HepG2 (cell line): ENCODE results near the gene FAM170B. TPM values are rescaled to one million over a fixed set of nuclear protein-coding genes. Genes with fewer than 3 reads are reported as not detected.

ENCODE experiments used
- ATAC-seq: fragments of 200-7000 bp; cut with Tn5 transposase; 3 replicates; pipeline ENCODE4 v1.9.1; 2020; ENCODE audit warnings: mild to moderate bottlenecking, moderate library complexity
- BruUV-seq: library from RNA; stranded (reverse); fragments of 400-500 nt; replicated peaks from 2 replicates; lab custom pipeline; 2021; lab: Mats Ljungman, UMichigan
- CTCF ChIA-PET: fragments of 300-600 bp; formaldehyde crosslinking; extraction: SDS; loops from one replicate; lab custom pipeline; 2021; ENCODE audit warnings: low total read pairs, inconsistent platforms, low intra/inter-chr PET ratio; lab: Yijun Ruan, JAX
- POLR2A ChIA-PET: fragments of 350-600 bp; sonication (Branson Sonifier 250); formaldehyde crosslinking; loops from one replicate; lab custom pipeline; 2020; ENCODE audit warnings: antibody characterized with exemption, inconsistent platforms; lab: Yijun Ruan, JAX
- DNase-seq: peaks from one replicate; pipeline ENCODE4 v3.0.0-alpha.2; 2015; ENCODE audit warnings: low spot score
- FAIRE-seq: peaks from 3 replicates; lab custom pipeline; 2011; peaks lifted over from hg19 to GRCh38; lab: Jason Lieb, UNC
- H2AFZ ChIP-seq: one replicate; pipeline ENCODE4 v1.6.1; 2011; ENCODE audit warnings: low read length, inconsistent platforms
- H3K27ac ChIP-seq: fragments of 300-600 bp; 3 replicates; pipeline ENCODE4 v1.8.0; 2011; ENCODE audit warnings: mixed run types, mild to moderate bottlenecking, mixed read lengths, low read length, inconsistent platforms; ENCODE audit not compliant: insufficient read depth; ENCODE audit errors: extremely low read length
- H3K27me3 ChIP-seq, 2 experiments: fragments of 200-600 bp in 1 of 2; 2 replicates in 1 of 2; 3 replicates in 1 of 2; pipeline versions ENCODE4 v1.6.0 to v1.8.0; 2011; ENCODE audit warnings: low read length in 2 of 2, mild to moderate bottlenecking in 2 of 2, moderate library complexity in 2 of 2, inconsistent platforms in 1 of 2; ENCODE audit not compliant: insufficient read depth in 2 of 2, control insufficient read depth in 1 of 2
- H3K36me3 ChIP-seq, 2 experiments: fragments of 200-600 bp in 1 of 2; replicated peaks in 1 of 2; 2 replicates in 1 of 2; 3 replicates in 1 of 2; pipeline versions ENCODE4 v1.5.1 to v1.8.0; 2011; ENCODE audit warnings: low read length in 2 of 2, inconsistent platforms in 1 of 2; ENCODE audit not compliant: insufficient read depth in 2 of 2, control insufficient read depth in 1 of 2
- H3K4me1 ChIP-seq: 2 replicates; pipeline ENCODE4 v1.5.1; 2012; ENCODE audit warnings: low read length, inconsistent platforms; ENCODE audit not compliant: insufficient read depth
- H3K4me2 ChIP-seq: 2 replicates; pipeline ENCODE4 v1.6.0; 2011; ENCODE audit warnings: low read depth, low read length, inconsistent platforms
- H3K4me3 ChIP-seq, 3 experiments: fragments of 200-600 bp in 1 of 3; sonication (generic), shearing (Covaris generic) in 1 of 3; replicated peaks in 1 of 3; 2 replicates each; pipeline ENCODE4 v1.5.1; 2011 to 2016; ENCODE audit warnings: low read length in 3 of 3, inconsistent platforms in 2 of 3, low read depth in 2 of 3, mild to moderate bottlenecking in 2 of 3, control low read depth in 1 of 3, mixed read lengths in 1 of 3; ENCODE audit not compliant: insufficient read depth in 1 of 3
- H3K79me2 ChIP-seq: one replicate; pipeline ENCODE4 v1.6.1; 2011; ENCODE audit warnings: low read length, inconsistent platforms; ENCODE audit not compliant: insufficient read depth
- H3K9ac ChIP-seq: 2 replicates; pipeline ENCODE4 v1.6.0; 2011; ENCODE audit warnings: mild to moderate bottlenecking, low read depth, low read length, inconsistent platforms; ENCODE audit not compliant: insufficient read depth
- H3K9me3 ChIP-seq: 2 replicates; pipeline ENCODE4 v1.5.1; 2012; ENCODE audit warnings: mild to moderate bottlenecking, low read length
- H4K20me1 ChIP-seq: 2 replicates; pipeline ENCODE4 v1.6.0; 2011; ENCODE audit warnings: inconsistent platforms, mild to moderate bottlenecking, low read length, moderate library complexity; ENCODE audit not compliant: insufficient read depth
- BRD4 ChIP-seq: sonication (generic); formaldehyde crosslinking; IDR thresholded peaks from 2 replicates; pipeline ENCODE4 v1.4.0; 2020; ENCODE audit warnings: missing genetic modification reagents
- CHCHD3 ChIP-seq: sonication (generic); formaldehyde crosslinking; IDR thresholded peaks from 2 replicates; pipeline ENCODE4 v1.8.0; 2022; ENCODE audit warnings: mild to moderate bottlenecking, missing genetic modification reagents, moderate library complexity
- FOSL1 ChIP-seq: sonication (generic); formaldehyde crosslinking; IDR thresholded peaks from 2 replicates; pipeline ENCODE4 v1.9.0; 2021; ENCODE audit warnings: missing genetic modification reagents, borderline replicate concordance
- HNF1B ChIP-seq: sonication (generic); formaldehyde crosslinking; IDR thresholded peaks from 2 replicates; pipeline ENCODE4 v1.5.1; 2020; ENCODE audit warnings: mild to moderate bottlenecking, moderate library complexity, missing genetic modification reagents
- PRDM15 ChIP-seq: sonication (generic); formaldehyde crosslinking; IDR thresholded peaks from 2 replicates; pipeline ENCODE4 v1.4.0; 2020; ENCODE audit warnings: missing genetic modification reagents
- RBM22 ChIP-seq: fragments of 200-400 bp; formaldehyde crosslinking; optimal IDR thresholded peaks from 2 replicates; pipeline ENCODE3; 2017; ENCODE audit warnings: mild to moderate bottlenecking, low read length, moderate library complexity
- SIN3A ChIP-seq: IDR thresholded peaks from 2 replicates; pipeline ENCODE4 v1.6.1; 2011; ENCODE audit warnings: low read depth, mild to moderate bottlenecking, control low read depth, low read length, borderline replicate concordance
- TBL1XR1 ChIP-seq: fragments of 150-350 bp; IDR thresholded peaks from 2 replicates; pipeline ENCODE4 v1.6.1; 2014; ENCODE audit warnings: borderline replicate concordance, low read length; ENCODE audit not compliant: partially characterized antibody
- TP53 ChIP-seq: sonication (generic); formaldehyde crosslinking; conservative IDR thresholded peaks from 2 replicates; pipeline ENCODE4 v1.4.0; 2020; ENCODE audit warnings: missing genetic modification reagents
- ZFP37 ChIP-seq: sonication (generic); formaldehyde crosslinking; IDR thresholded peaks from 2 replicates; pipeline ENCODE4 v1.4.0; 2020; ENCODE audit warnings: missing genetic modification reagents, borderline replicate concordance
- ZNF12 ChIP-seq: sonication (generic); formaldehyde crosslinking; IDR thresholded peaks from 2 replicates; pipeline ENCODE4 v1.5.0; 2020; ENCODE audit warnings: missing genetic modification reagents
- ZNF720 ChIP-seq: sonication (generic); formaldehyde crosslinking; IDR thresholded peaks from 2 replicates; pipeline ENCODE4 v1.4.0; 2020; ENCODE audit warnings: missing genetic modification reagents
- ZNF800 ChIP-seq: sonication (generic); formaldehyde crosslinking; IDR thresholded peaks from 2 replicates; pipeline ENCODE4 v1.4.0; 2020; ENCODE audit warnings: missing genetic modification reagents
- ZSCAN20 ChIP-seq: sonication (generic); formaldehyde crosslinking; IDR thresholded peaks from 2 replicates; pipeline ENCODE4 v1.4.0; 2020; ENCODE audit warnings: missing genetic modification reagents, mild to moderate bottlenecking, borderline replicate concordance
- ZSCAN5A ChIP-seq: sonication (generic); formaldehyde crosslinking; IDR thresholded peaks from 2 replicates; pipeline ENCODE4 v1.8.0; 2022; ENCODE audit warnings: mild to moderate bottlenecking, missing genetic modification reagents, borderline replicate concordance
- WGBS: methylation state at CpG from one replicate; pipeline ENCODE4 v1.1.6; 2017; ENCODE audit warnings: low lambda C conversion rate; 5-methylcytosine and 5-hydroxymethylcytosine counted together
- in situ Hi-C: cut with HindIII; loops from 2 replicates; pipeline ENCODE4 v1.10.0; 2017; ENCODE audit warnings: low pct_unique_long_range_greater_than_20kb; ENCODE audit not compliant: extremely low pct_ligation_motif_present
- intact Hi-C: fragments of 100-400 bp; cut with micrococcal nuclease; formaldehyde crosslinking; loops from one replicate; pipeline ENCODE4 v1.10.0; 2022; ENCODE audit not compliant: unreplicated experiment
- polyA plus RNA-seq, 8 experiments: library from polyadenylated mRNA; depleted of rRNA in 3 of 8; stranded (reverse) in 7 of 8; unstranded in 1 of 8; fragments of >200 nt; fragmentation: Illumina TruSeq in 4 of 8; extraction: Trizol in 4 of 8; gene quantifications; 2 replicates each; pipeline versions ENCODE4 v1.2.1 to v1.2.3, GENCODE V29; 2011 to 2016; ENCODE audit warnings: low read depth in 4 of 8, missing spikeins in 1 of 8, mixed read lengths in 1 of 8; ENCODE audit not compliant: insufficient read depth in 1 of 8
- total RNA-seq, 5 experiments: library from RNA; depleted of rRNA; stranded (reverse); fragments of >200 nt; fragmentation: Illumina TruSeq; extraction: Trizol; gene quantifications; 2 replicates each; pipeline ENCODE4 v1.2.3, GENCODE V29; 2016; ENCODE audit warnings: low read depth in 1 of 5

FAM170B gene
- total and polyA plus RNA-seq, 2 of the 13 experiments (the other 11 are each of a cell fraction or from before 2014, with no cell fraction given) = not detected

GRCh38 chr10:49136525-49136924 is 2.7 kb upstream of the FAM170B start:
- POLR2A ChIA-PET = no interaction called here
- Histone ChIP-seq H2AFZ (no peak overlapping the region), H3K27ac (no peak overlapping the region), H3K9me3 (no peaks in the 10 kb centered on the region), H3K4me1 (no peaks in the 10 kb centered on the region), H3K27me3 (peaks cover 0 to 1% of the 10 kb centered on the region in 2 experiments; a peak in 3 of 5 replicates), H3K4me2 (no peak overlapping the region), H3K4me3 (no peak overlapping the region), H3K9ac (no peak overlapping the region), H3K79me2 (no peaks in the 10 kb centered on the region), H4K20me1 (no peaks in the 10 kb centered on the region), H3K36me3 (no peaks in the 10 kb centered on the region)
- intact Hi-C loops = no loop called here
- FAIRE-seq (no peak), DNase-seq (no peak), ATAC-seq (no peak)
- CTCF ChIA-PET = no interaction called here
- WGBS = 38% methylated on average over 1 of the region's 1 CpG
- BruUV-seq = no TSS peak
- in situ Hi-C loops = no loop called here
- TF ChIP-seq RBM22 (no peak), ZNF720 (CRISPR knock-in tag) (no peak), TP53 (CRISPR knock-in tag) (no peak), ZSCAN5A (CRISPR knock-in tag) (no peak), BRD4 (no peak), CHCHD3 (CRISPR knock-in tag) (no peak), HNF1B (CRISPR knock-in tag) (no peak), TBL1XR1 (no peak), ZFP37 (CRISPR knock-in tag) (no peak), ZSCAN20 (CRISPR knock-in tag) (no peak), ZNF800 (CRISPR knock-in tag) (no peak), ZNF12 (CRISPR knock-in tag) (no peak), FOSL1 (no peak), PRDM15 (no peak), SIN3A (no peak)
